ENCODE results near the gene CDC42BPB. TPM values are rescaled to one million over a fixed set of nuclear protein-coding genes. Genes with fewer than 3 reads are reported as not detected.

The CDC42BPB gene
- total RNA-seq, 3 donors from 2014 or later, result 64.0 to 110 (median 98.0) TPM

- Histone ChIP-seq H3K36me3 (peaks cover 13% of the 10 kb centered on the region), H3K9me3 (no peaks in the 10 kb centered on the region), H3K4me3 (no peak overlapping the region), H3K27me3 (no peaks in the 10 kb centered on the region), H3K4me1 (no peaks in the 10 kb centered on the region), H3K27ac (no peak overlapping the region)
- DNase-seq (ENCODE audit: low spot score in 2 of 2), result no peak
- no peak for TF ChIP-seq POLR2AphosphoS5 (IDR thresholded peaks at IDR 0.05)
- TF ChIP-seq POLR2A (IDR thresholded peaks at IDR 0.05), result no peak
- TF ChIP-seq CTCF (IDR thresholded peaks at IDR 0.05), result no peak
- intact Hi-C loops (cut with DNase I; ENCODE audit: low total_unique reads), result no loop called here
These were observed 79.9 kb downstream of the CDC42BPB start for GRCh38 chr14:102977475-102977874.

- TF ChIP-seq CTCF (IDR thresholded peaks at IDR 0.05) (no peak), POLR2AphosphoS5 (IDR thresholded peaks at IDR 0.05) (no peak), POLR2A (IDR thresholded peaks at IDR 0.05) (no peak)
- H3K4me1 ChIP-seq, result no peaks in the 10 kb centered on the region
- DNase-seq (ENCODE audit: low spot score in 2 of 2), result no peak
- no peaks in the 10 kb centered on the region for H3K9me3 ChIP-seq
- intact Hi-C loops (cut with DNase I; ENCODE audit: low total_unique reads), result no loop called here
- H3K27me3 ChIP-seq, result no peaks in the 10 kb centered on the region
- peaks cover 13% of the 10 kb centered on the region for H3K36me3 ChIP-seq
- H3K4me3 ChIP-seq, result no peak overlapping the region
- H3K27ac ChIP-seq, result no peak overlapping the region
These were observed 81.7 kb downstream of the CDC42BPB start for GRCh38 chr14:102975662-102976061.

- peaks cover 20% of the 10 kb centered on the region for H3K36me3 ChIP-seq
- no peaks in the 10 kb centered on the region for H3K9me3 ChIP-seq
- H3K4me3 ChIP-seq, result no peak overlapping the region
- H3K27me3 ChIP-seq, result no peaks in the 10 kb centered on the region
- H3K27ac ChIP-seq, result no peak overlapping the region
- H3K4me1 ChIP-seq, result no peaks in the 10 kb centered on the region
- TF ChIP-seq CTCF (IDR thresholded peaks at IDR 0.05), result no peak
- no peak for TF ChIP-seq POLR2A (IDR thresholded peaks at IDR 0.05)
- no peak for TF ChIP-seq POLR2AphosphoS5 (IDR thresholded peaks at IDR 0.05)
- DNase-seq (ENCODE audit: low spot score in 2 of 2), result no peak
- intact Hi-C loops (cut with DNase I; ENCODE audit: low total_unique reads), result no loop called here
These were observed 83.6 kb downstream of the CDC42BPB start for GRCh38 chr14:102973706-102974285.

GRCh38 chr14:102971836-102972606, 85.3 kb downstream of the CDC42BPB start:
- H3K9me3 ChIP-seq, result no peaks in the 10 kb centered on the region
- H3K4me1 ChIP-seq, result no peaks in the 10 kb centered on the region
- peaks cover 20% of the 10 kb centered on the region for H3K36me3 ChIP-seq
- no peak for DNase-seq (ENCODE audit: low spot score in 2 of 2)
- H3K27ac ChIP-seq, result no peak overlapping the region
- TF ChIP-seq POLR2AphosphoS5 (IDR thresholded peaks at IDR 0.05) (no peak), CTCF (IDR thresholded peaks at IDR 0.05) (no peak), POLR2A (IDR thresholded peaks at IDR 0.05) (no peak)
- intact Hi-C loops (cut with DNase I; ENCODE audit: low total_unique reads), result loop anchor here (2.0 kb wide), 1 partner anchor 71 kb away; no protein-coding TSS in a partner anchor
- H3K27me3 ChIP-seq, result no peaks in the 10 kb centered on the region
- H3K4me3 ChIP-seq, result no peak overlapping the region

- no peak for DNase-seq (ENCODE audit: low spot score in 2 of 2)
- intact Hi-C loops (cut with DNase I; ENCODE audit: low total_unique reads), result loop anchor here (2.0 kb wide), 1 partner anchor 71 kb away; no protein-coding TSS in a partner anchor
- H3K4me3 ChIP-seq, result no peak overlapping the region
- peaks cover 25% of the 10 kb centered on the region for H3K36me3 ChIP-seq
- no peak overlapping the region for H3K27ac ChIP-seq
- H3K9me3 ChIP-seq, result no peaks in the 10 kb centered on the region
- TF ChIP-seq CTCF (IDR thresholded peaks at IDR 0.05) (no peak), POLR2A (IDR thresholded peaks at IDR 0.05) (no peak), POLR2AphosphoS5 (IDR thresholded peaks at IDR 0.05) (no peak)
- H3K4me1 ChIP-seq, result no peaks in the 10 kb centered on the region
- no peaks in the 10 kb centered on the region for H3K27me3 ChIP-seq
These were observed 86.0 kb downstream of the CDC42BPB start for GRCh38 chr14:102971314-102971713.

Data from breast epithelium (tissue), 4 donors.